Islet precursor cell (in vitro differentiated cells): ENCODE data around the gene TUBG2.
"Not testable (repeated sequence)": the region's sequence is repeated elsewhere in the genome, so short reads cannot be mapped to it uniquely, and the experiment has no call there.

ENCODE experiments used
- DNase-seq: peaks from one replicate; pipeline ENCODE4 v3.0.0-alpha.2; 2018

The TUBG2 gene

GRCh38 chr17:42659079-42659931 is at the start of gene TUBG2:
TSS of gene TUBG2 (plus strand) at chr17:42659284. CDS start at chr17:42659504, 220 bp downstream.
- DNase-seq, result peak; percentile 98

GRCh38 chr17:42609814-42610801 is 49.0 kb upstream of the TUBG2 start:
- DNase-seq, result not testable (repeated sequence)

- DNase-seq, result no peak
Observed at GRCh38 chr17:42612013-42612412, 47.1 kb upstream of the TUBG2 start.

- DNase-seq, result no peak
Observed at GRCh38 chr17:42613699-42614295, 45.3 kb upstream of the TUBG2 start.

GRCh38 chr17:42617956-42618431 is 41.1 kb upstream of the TUBG2 start:
- DNase-seq, result no peak

GRCh38 chr17:42618442-42619150 is 40.5 kb upstream of the TUBG2 start:
- peak; percentile 89 for DNase-seq

GRCh38 chr17:42621987-42622386 is 37.1 kb upstream of the TUBG2 start:
- not testable (repeated sequence) for DNase-seq

- DNase-seq, result no peak
Observed at GRCh38 chr17:42623271-42623670, 35.8 kb upstream of the TUBG2 start.

- no peak for DNase-seq
Observed at GRCh38 chr17:42623732-42624596, 35.1 kb upstream of the TUBG2 start.

- DNase-seq, result not testable (repeated sequence)
Observed at GRCh38 chr17:42627032-42627764, 31.9 kb upstream of the TUBG2 start.

- DNase-seq, result no peak
Observed at GRCh38 chr17:42629411-42630009, 29.6 kb upstream of the TUBG2 start.

GRCh38 chr17:42632949-42633444 is 26.1 kb upstream of the TUBG2 start:
- DNase-seq, result no peak

GRCh38 chr17:42639525-42640113 is 19.5 kb upstream of the TUBG2 start:
- no peak for DNase-seq

GRCh38 chr17:42640121-42640520 is 19.0 kb upstream of the TUBG2 start:
- no peak for DNase-seq

- DNase-seq, result no peak
Observed at GRCh38 chr17:42642336-42642735, 16.7 kb upstream of the TUBG2 start.

- DNase-seq, result no peak
Observed at GRCh38 chr17:42647778-42648177, 11.3 kb upstream of the TUBG2 start.

GRCh38 chr17:42651392-42651791 is 7.7 kb upstream of the TUBG2 start:
- no peak for DNase-seq

GRCh38 chr17:42653179-42654124 is 5.6 kb upstream of the TUBG2 start:
- DNase-seq, result peak; percentile 96
